Neural cell (in vitro differentiated cells): ENCODE data around the gene DTNBP1.

Experiments
- EP300 ChIP-seq: fragments of 450-650 bp; conservative IDR thresholded peaks from 2 replicates; pipeline ENCODE4 v1.6.1; 2014; ENCODE audit warnings: antibody characterized with exemption, mild to moderate bottlenecking, moderate library complexity; ENCODE audit not compliant: poor library complexity, severe bottlenecking
- EZH2 ChIP-seq: fragments of 200-600, 300-800 bp; shearing (Covaris generic), sonication (generic); IDR thresholded peaks from 2 replicates; pipeline ENCODE4 v1.6.1; 2014; ENCODE audit warnings: antibody characterized with exemption, low read length, borderline replicate concordance, mild to moderate bottlenecking; ENCODE audit not compliant: insufficient read depth, poor library complexity, severe bottlenecking
- MXI1 ChIP-seq: fragments of 450-650 bp; conservative IDR thresholded peaks from 2 replicates; pipeline ENCODE4 v1.6.1; 2014; ENCODE audit warnings: antibody characterized with exemption, mild to moderate bottlenecking; ENCODE audit not compliant: poor library complexity, severe bottlenecking
- POLR2AphosphoS5 ChIP-seq: IDR thresholded peaks from 2 replicates; pipeline ENCODE4 v1.6.1; 2012
- TF ChIP-seq, protein P1 (sequence below): fragments of 450-650 bp; IDR thresholded peaks from 2 replicates; pipeline ENCODE4 v1.5.1; 2014; ENCODE audit warnings: antibody characterized with exemption, mild to moderate bottlenecking, moderate library complexity; ENCODE audit not compliant: poor library complexity, severe bottlenecking
- TF ChIP-seq, protein P2 (sequence below): IDR thresholded peaks from 2 replicates; pipeline ENCODE4 v1.6.1; 2012; ENCODE audit warnings: borderline replicate concordance

DNA sequence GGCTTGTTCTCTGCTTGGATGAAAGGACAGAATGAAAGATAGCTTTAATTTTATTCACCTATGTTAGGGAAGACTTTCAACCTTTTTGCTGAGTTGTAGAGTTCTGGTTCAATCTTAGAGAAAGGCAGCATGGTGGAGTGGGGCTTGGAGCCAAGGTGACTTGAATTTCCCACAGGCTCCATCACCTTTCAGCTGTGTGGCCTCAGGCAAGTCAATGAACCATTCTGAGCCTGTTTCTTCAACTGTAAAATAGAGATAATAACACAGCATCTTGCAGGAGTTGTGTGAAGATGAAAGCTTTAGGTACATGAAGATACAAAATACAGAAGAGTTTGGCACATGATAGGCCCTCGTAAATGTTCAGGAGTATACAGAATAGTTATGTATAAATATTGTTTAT is 19.1 kb upstream of the DTNBP1 start:
- no peak for TF ChIP-seq EZH2
- TF ChIP-seq MXI1 = no peak
- TF ChIP-seq, protein P1, sequence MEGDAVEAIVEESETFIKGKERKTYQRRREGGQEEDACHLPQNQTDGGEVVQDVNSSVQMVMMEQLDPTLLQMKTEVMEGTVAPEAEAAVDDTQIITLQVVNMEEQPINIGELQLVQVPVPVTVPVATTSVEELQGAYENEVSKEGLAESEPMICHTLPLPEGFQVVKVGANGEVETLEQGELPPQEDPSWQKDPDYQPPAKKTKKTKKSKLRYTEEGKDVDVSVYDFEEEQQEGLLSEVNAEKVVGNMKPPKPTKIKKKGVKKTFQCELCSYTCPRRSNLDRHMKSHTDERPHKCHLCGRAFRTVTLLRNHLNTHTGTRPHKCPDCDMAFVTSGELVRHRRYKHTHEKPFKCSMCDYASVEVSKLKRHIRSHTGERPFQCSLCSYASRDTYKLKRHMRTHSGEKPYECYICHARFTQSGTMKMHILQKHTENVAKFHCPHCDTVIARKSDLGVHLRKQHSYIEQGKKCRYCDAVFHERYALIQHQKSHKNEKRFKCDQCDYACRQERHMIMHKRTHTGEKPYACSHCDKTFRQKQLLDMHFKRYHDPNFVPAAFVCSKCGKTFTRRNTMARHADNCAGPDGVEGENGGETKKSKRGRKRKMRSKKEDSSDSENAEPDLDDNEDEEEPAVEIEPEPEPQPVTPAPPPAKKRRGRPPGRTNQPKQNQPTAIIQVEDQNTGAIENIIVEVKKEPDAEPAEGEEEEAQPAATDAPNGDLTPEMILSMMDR = no peak
- no peak for TF ChIP-seq EP300
- no peak for TF ChIP-seq POLR2AphosphoS5
- TF ChIP-seq, protein P2, sequence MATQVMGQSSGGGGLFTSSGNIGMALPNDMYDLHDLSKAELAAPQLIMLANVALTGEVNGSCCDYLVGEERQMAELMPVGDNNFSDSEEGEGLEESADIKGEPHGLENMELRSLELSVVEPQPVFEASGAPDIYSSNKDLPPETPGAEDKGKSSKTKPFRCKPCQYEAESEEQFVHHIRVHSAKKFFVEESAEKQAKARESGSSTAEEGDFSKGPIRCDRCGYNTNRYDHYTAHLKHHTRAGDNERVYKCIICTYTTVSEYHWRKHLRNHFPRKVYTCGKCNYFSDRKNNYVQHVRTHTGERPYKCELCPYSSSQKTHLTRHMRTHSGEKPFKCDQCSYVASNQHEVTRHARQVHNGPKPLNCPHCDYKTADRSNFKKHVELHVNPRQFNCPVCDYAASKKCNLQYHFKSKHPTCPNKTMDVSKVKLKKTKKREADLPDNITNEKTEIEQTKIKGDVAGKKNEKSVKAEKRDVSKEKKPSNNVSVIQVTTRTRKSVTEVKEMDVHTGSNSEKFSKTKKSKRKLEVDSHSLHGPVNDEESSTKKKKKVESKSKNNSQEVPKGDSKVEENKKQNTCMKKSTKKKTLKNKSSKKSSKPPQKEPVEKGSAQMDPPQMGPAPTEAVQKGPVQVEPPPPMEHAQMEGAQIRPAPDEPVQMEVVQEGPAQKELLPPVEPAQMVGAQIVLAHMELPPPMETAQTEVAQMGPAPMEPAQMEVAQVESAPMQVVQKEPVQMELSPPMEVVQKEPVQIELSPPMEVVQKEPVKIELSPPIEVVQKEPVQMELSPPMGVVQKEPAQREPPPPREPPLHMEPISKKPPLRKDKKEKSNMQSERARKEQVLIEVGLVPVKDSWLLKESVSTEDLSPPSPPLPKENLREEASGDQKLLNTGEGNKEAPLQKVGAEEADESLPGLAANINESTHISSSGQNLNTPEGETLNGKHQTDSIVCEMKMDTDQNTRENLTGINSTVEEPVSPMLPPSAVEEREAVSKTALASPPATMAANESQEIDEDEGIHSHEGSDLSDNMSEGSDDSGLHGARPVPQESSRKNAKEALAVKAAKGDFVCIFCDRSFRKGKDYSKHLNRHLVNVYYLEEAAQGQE = no peak
